Psoas muscle (tissue), 8 donors: Measurements from ENCODE around the gene NLRP5. TPM values are rescaled to one million over a fixed set of nuclear protein-coding genes. Genes with fewer than 3 reads are reported as not detected.

Experiments used
- ATAC-seq, 4 donors: fragments of 200-7000 bp; cut with Tn5 transposase; one replicate each; pipeline ENCODE4 v1.9.1; 2020; ENCODE audit warnings: moderate library complexity in 3 of 4, mild to moderate bottlenecking in 2 of 4
- DNase-seq, 2 donors: peaks; one replicate each; pipeline ENCODE4 v3.0.0-alpha.2; 2020
- H3K27ac ChIP-seq: fragments of 200-600 bp; one replicate; pipeline ENCODE4 v1.8.0; 2022
- H3K27me3 ChIP-seq, 3 donors: fragments of 200-600 bp in 1 of 3; one replicate each; pipeline versions ENCODE4 v1.6.1 to v1.8.0; 2013 to 2022; ENCODE audit warnings: low read length in 2 of 3, mild to moderate bottlenecking in 2 of 3, moderate library complexity in 1 of 3; ENCODE audit not compliant: insufficient read depth in 3 of 3
- H3K36me3 ChIP-seq, 2 donors: fragments of 200-600 bp in 1 of 2; one replicate each; pipeline versions ENCODE4 v1.6.1 to v1.8.0; 2013 to 2022; ENCODE audit warnings: low read depth in 1 of 2, mild to moderate bottlenecking in 1 of 2, moderate library complexity in 1 of 2; ENCODE audit not compliant: insufficient read depth in 1 of 2
- H3K4me1 ChIP-seq: fragments of 200-600 bp; one replicate; pipeline ENCODE4 v1.8.0; 2022
- H3K4me3 ChIP-seq: fragments of 200-600 bp; one replicate; pipeline ENCODE4 v1.8.0; 2022; ENCODE audit warnings: mild to moderate bottlenecking
- H3K9me3 ChIP-seq: fragments of 200-600 bp; one replicate; pipeline ENCODE4 v1.8.0; 2022
- WGBS, 3 donors: extraction: QIAGEN DNeasy Blood & Tissue Kit; methylation state at CpG; one replicate each; pipeline versions ENCODE4 v1.1.6 to v1.1.7; 2013; 5-methylcytosine and 5-hydroxymethylcytosine counted together
- intact Hi-C, 2 donors: fragments of 100-400 bp; cut with DNase I; formaldehyde crosslinking; loops; one replicate each; pipeline versions ENCODE4 v1.11.0 to v1.14.2; 2022
- polyA plus RNA-seq, 3 donors: library from polyadenylated mRNA; stranded (reverse); fragments of 200-250 nt; gene quantifications; one replicate each; pipeline ENCODE4 v1.2.3, GENCODE V29; 2013
- total RNA-seq, 4 donors: library from RNA; stranded (reverse); fragmentation: NEBNext Ultra II Directional in 2 of 4; extraction: Animal tissue kit (Norgen Biotek cat#: 25700) in 2 of 4; gene quantifications; one replicate each; pipeline versions ENCODE4 v1.2.1 to v1.2.4, GENCODE V29; 2021 to 2023
- TF ChIP-seq, protein P1 (sequence below): fragments of 200-600 bp; IDR thresholded peaks from one replicate; pipeline ENCODE4 v1.8.0; 2022; ENCODE audit warnings: antibody characterized with exemption
- donor health status: healthy with polysubstance abuse.
- donor health status: DM: no; HTN: no; CAD: no; lungs with moderate emphysema.
- donor health status: Bipolar disorder and iron deficiency.
- donor health status: healthy.
- donor health status: DM: yes; HTN: yes; CAD: no.
- donor health status: DM: no; HTN: no; CAD: no.
- donor health status: DM: no; HTN: no; CAD: no.
- donor health status: DM: yes; HTN: yes; CAD: no.

NLRP5 gene
- total and polyA plus RNA-seq, 7 donors = not detected

DNA sequence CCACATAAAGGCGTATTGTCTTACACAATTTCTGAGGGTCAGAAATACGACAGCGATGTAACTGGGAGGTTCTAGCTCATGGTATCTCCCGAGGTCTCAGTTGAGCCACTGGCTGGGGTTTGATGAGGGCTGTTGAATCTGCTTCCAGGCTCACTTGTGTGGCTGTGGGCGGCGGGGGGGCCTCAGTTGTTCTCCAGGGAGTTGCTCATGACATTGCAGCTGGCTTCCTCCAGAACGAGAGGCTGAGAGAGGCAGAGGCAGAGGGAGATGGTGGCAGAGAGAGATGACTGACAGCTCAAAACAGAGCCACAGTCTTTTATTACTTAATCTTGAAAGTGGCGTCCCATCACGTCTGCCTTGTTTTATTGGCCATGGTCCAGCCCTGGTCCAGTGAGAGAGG lies 6.2 kb upstream of the NLRP5 start:
- no peak for DNase-seq
- intact Hi-C loops = no loop called here
- Histone ChIP-seq H3K36me3 (no peaks in the 10 kb centered on the region), H3K27ac (no peak overlapping the region), H3K9me3 (no peaks in the 10 kb centered on the region), H3K27me3 (no peaks in the 10 kb centered on the region), H3K4me3 (no peak overlapping the region), H3K4me1 (no peaks in the 10 kb centered on the region)
- TF ChIP-seq, protein P1, sequence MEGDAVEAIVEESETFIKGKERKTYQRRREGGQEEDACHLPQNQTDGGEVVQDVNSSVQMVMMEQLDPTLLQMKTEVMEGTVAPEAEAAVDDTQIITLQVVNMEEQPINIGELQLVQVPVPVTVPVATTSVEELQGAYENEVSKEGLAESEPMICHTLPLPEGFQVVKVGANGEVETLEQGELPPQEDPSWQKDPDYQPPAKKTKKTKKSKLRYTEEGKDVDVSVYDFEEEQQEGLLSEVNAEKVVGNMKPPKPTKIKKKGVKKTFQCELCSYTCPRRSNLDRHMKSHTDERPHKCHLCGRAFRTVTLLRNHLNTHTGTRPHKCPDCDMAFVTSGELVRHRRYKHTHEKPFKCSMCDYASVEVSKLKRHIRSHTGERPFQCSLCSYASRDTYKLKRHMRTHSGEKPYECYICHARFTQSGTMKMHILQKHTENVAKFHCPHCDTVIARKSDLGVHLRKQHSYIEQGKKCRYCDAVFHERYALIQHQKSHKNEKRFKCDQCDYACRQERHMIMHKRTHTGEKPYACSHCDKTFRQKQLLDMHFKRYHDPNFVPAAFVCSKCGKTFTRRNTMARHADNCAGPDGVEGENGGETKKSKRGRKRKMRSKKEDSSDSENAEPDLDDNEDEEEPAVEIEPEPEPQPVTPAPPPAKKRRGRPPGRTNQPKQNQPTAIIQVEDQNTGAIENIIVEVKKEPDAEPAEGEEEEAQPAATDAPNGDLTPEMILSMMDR = no peak
- no peak for ATAC-seq
- WGBS, 3 donors = 69 to 72% (median 71%) methylated on average over 9 of the region's 9 CpGs

DNA sequence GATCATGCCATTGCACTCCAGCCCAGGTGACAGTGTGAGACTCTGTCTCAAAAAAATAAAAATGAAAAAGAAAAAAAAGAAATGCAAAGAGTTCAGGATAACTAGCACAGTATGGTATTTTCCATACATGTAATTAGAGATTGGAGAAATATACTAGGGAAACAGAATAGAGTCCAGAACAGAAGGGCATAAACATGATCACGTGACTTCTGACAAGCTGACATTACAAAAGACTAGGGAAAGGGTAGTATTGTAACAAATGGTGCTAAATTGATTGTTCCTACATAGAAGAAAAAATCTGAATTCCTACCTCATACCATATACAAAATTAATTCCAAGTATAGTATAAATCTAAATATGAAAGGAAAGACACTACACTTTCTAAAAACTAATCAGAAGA lies 1.3 kb upstream of the NLRP5 start:
- WGBS, 3 donors = 74 to 80% (median 80%) methylated on average over 1 of the region's 1 CpG
- TF ChIP-seq, protein P1 = no peak
- no peak overlapping the region for H3K27ac ChIP-seq
- no peak overlapping the region for H3K4me3 ChIP-seq
- no peaks in the 10 kb centered on the region for H3K9me3 ChIP-seq
- no peaks in the 10 kb centered on the region for H3K27me3 ChIP-seq
- no peaks in the 10 kb centered on the region for H3K36me3 ChIP-seq
- intact Hi-C loops = no loop called here
- no peak for ATAC-seq
- H3K4me1 ChIP-seq = no peaks in the 10 kb centered on the region
- DNase-seq = no peak

DNA sequence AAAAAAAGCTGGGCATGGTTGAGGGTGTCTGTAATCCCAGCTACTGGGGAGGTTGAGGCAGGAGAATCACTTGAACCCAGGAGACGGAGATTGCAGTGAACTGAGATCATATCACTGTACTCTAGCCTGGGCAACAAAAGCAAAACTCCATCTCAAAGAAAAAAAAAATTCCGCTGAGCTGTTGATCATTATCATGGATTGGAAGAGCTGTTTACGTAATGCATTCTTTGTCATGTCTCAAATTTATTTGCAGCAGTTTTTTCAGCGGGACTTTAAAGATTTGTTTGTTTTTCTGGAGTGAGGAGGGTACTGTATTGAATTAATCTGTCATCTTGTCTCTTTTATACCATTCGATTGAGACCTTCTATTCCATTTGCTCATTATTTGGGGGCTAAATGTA lies 4.3 kb downstream of the NLRP5 start:
- Histone ChIP-seq H3K36me3 (no peaks in the 10 kb centered on the region), H3K27me3 (no peaks in the 10 kb centered on the region), H3K27ac (no peak overlapping the region), H3K9me3 (no peaks in the 10 kb centered on the region), H3K4me3 (no peak overlapping the region), H3K4me1 (no peaks in the 10 kb centered on the region)
- 78 to 84% (median 79%) methylated on average over 5 of the region's 5 CpGs for WGBS, 3 donors
- TF ChIP-seq, protein P1 = no peak
- ATAC-seq (no peak), DNase-seq (no peak)
- intact Hi-C loops = no loop called here

DNA sequence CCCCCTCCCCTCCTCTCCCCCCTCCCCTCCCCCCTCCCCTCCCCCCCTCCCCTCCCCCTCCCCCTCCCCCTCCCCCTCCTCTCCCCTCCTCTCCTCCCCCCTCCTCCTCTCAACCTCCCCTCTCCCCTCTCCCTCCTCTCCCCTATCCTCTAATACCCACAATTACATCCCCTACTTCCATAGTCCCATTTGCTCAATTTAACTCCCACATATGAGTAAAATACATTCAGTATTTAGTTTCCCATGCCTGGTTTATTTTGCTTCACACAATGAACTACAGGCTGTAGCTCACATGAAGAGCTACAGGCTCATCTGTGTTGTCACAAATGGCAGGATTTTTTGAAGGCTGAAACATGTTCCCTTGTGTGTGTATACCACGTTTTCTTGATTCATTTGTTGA lies 6.9 kb downstream of the NLRP5 start:
- no peak overlapping the region for H3K4me3 ChIP-seq
- TF ChIP-seq, protein P1 = no peak
- H3K9me3 ChIP-seq = no peaks in the 10 kb centered on the region
- H3K4me1 ChIP-seq = no peaks in the 10 kb centered on the region
- H3K36me3 ChIP-seq = no peaks in the 10 kb centered on the region
- ATAC-seq (no peak), DNase-seq (no peak)
- H3K27ac ChIP-seq = no peak overlapping the region
- intact Hi-C loops = no loop called here
- H3K27me3 ChIP-seq = no peaks in the 10 kb centered on the region
- WGBS, 3 donors = 24 to 46% (median 26%) methylated on average over 1 of the region's 1 CpG

DNA sequence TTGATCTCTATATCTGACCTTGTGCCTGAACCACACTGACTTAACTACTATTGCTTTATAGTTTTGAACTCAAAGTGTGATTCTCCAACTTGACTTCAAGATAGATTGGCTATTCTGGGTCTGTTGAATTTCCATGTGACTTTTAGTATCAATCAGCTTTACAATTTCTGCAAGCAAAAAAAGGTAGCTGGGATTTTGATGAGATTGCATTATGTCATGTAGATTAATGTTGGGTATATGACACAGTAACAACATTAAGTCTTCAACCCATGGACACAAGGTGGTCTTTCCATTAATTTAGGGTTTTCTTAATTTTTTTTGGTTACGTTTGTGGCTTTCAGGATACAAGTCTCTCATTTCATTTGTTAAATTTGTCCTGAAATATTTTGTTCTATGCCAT lies 28.2 kb downstream of the NLRP5 start:
- H3K9me3 ChIP-seq = no peaks in the 10 kb centered on the region
- no peak overlapping the region for H3K27ac ChIP-seq
- H3K4me3 ChIP-seq = no peak overlapping the region
- no peaks in the 10 kb centered on the region for H3K4me1 ChIP-seq
- intact Hi-C loops = no loop called here
- no peaks in the 10 kb centered on the region for H3K36me3 ChIP-seq
- DNase-seq (no peak), ATAC-seq (no peak)
- TF ChIP-seq, protein P1 = no peak
- WGBS, 3 donors = 66 to 78% (median 71%) methylated on average over 1 of the region's 1 CpG
- no peaks in the 10 kb centered on the region for H3K27me3 ChIP-seq
